Fibroblast of peridontal ligament (primary cell): ENCODE data around the gene FGD4.
A peak's percentile ranks its signal among the peaks of the same experiment; 100 is the strongest.
"Not testable (repeated sequence)": the region's sequence is repeated elsewhere in the genome, so short reads cannot be mapped to it uniquely, and the experiment has no call there.

ENCODE experiments used
- DNase-seq: peaks from one replicate; pipeline ENCODE4 v3.0.0-alpha.2; 2010; ENCODE audit errors: extremely low read depth

The FGD4 gene

GRCh38 chr12:32493282-32493681 lies 93.9 kb downstream of the FGD4 start:
- DNase-seq, result no peak

GRCh38 chr12:32494656-32495055 lies 95.3 kb downstream of the FGD4 start:
- DNase-seq, result no peak

GRCh38 chr12:32496946-32497345 lies 97.6 kb downstream of the FGD4 start:
- no peak for DNase-seq

- DNase-seq, result no peak
Measured at GRCh38 chr12:32497864-32498263, 98.5 kb downstream of the FGD4 start.

- DNase-seq, result no peak
Measured at GRCh38 chr12:32499048-32499447, 99.7 kb downstream of the FGD4 start.

GRCh38 chr12:32501835-32502333 lies 102.5 kb downstream of the FGD4 start:
- DNase-seq, result peak; percentile 3

GRCh38 chr12:32502693-32503502 lies 103.5 kb downstream of the FGD4 start:
- peak; percentile 18 for DNase-seq

GRCh38 chr12:32503730-32504129 lies 104.4 kb downstream of the FGD4 start:
- DNase-seq, result no peak

GRCh38 chr12:32504591-32504990 lies 105.2 kb downstream of the FGD4 start:
- DNase-seq, result no peak

- no peak for DNase-seq
Measured at GRCh38 chr12:32505067-32505945, 105.9 kb downstream of the FGD4 start.

- DNase-seq, result not testable (repeated sequence)
Measured at GRCh38 chr12:32507096-32507941, 108.0 kb downstream of the FGD4 start.

- DNase-seq, result no peak
Measured at GRCh38 chr12:32507942-32508320, 108.6 kb downstream of the FGD4 start.

GRCh38 chr12:32508626-32509025 lies 109.3 kb downstream of the FGD4 start:
- no peak for DNase-seq

GRCh38 chr12:32509328-32510091 lies 110.2 kb downstream of the FGD4 start:
- DNase-seq, result no peak

GRCh38 chr12:32511976-32512375 lies 112.6 kb downstream of the FGD4 start:
- DNase-seq, result not testable (repeated sequence)

- no peak for DNase-seq
Measured at GRCh38 chr12:32512379-32512778, 113.0 kb downstream of the FGD4 start.

- DNase-seq, result no peak
Measured at GRCh38 chr12:32512910-32513309, 113.6 kb downstream of the FGD4 start.

- no peak for DNase-seq
Measured at GRCh38 chr12:32515137-32515873, 115.9 kb downstream of the FGD4 start.

GRCh38 chr12:32516230-32516629 lies 116.9 kb downstream of the FGD4 start:
- no peak for DNase-seq

- DNase-seq, result no peak
Measured at GRCh38 chr12:32517966-32518365, 118.6 kb downstream of the FGD4 start.
